ENCODE data around the gene ARMC2. TPM values are rescaled to one million over a fixed set of nuclear protein-coding genes. Genes with fewer than 3 reads are reported as not detected.

ARMC2 gene
- total RNA-seq, 1 donor from 2014 or later: 5.2 TPM

GRCh38 chr6:108988296-108988695 lies 140.1 kb downstream of the ARMC2 start:
- no peak for DNase-seq

GRCh38 chr6:108988765-108989164 lies 140.5 kb downstream of the ARMC2 start:
- no peak for DNase-seq

GRCh38 chr6:108989700-108990099 lies 141.5 kb downstream of the ARMC2 start:
- DNase-seq: no peak

GRCh38 chr6:108993876-108994275 lies 145.7 kb downstream of the ARMC2 start:
- no peak for DNase-seq

- no peak for DNase-seq
Observed at GRCh38 chr6:108995296-108995695, 147.1 kb downstream of the ARMC2 start.

GRCh38 chr6:108996208-108996607 lies 148.0 kb downstream of the ARMC2 start:
- DNase-seq: no peak

GRCh38 chr6:108998485-108998884 lies 150.3 kb downstream of the ARMC2 start:
- no peak for DNase-seq

- DNase-seq: no peak
Observed at GRCh38 chr6:108999428-108999827, 151.2 kb downstream of the ARMC2 start.

GRCh38 chr6:109000289-109000688 lies 152.1 kb downstream of the ARMC2 start:
- no peak for DNase-seq

- DNase-seq: no peak
Observed at GRCh38 chr6:109001291-109001894, 153.2 kb downstream of the ARMC2 start.

- DNase-seq: peak; percentile 72
Observed at GRCh38 chr6:109002051-109002697, 154.0 kb downstream of the ARMC2 start.

GRCh38 chr6:109002882-109003281 lies 154.7 kb downstream of the ARMC2 start:
- DNase-seq: no peak

GRCh38 chr6:109006818-109007217 lies 158.6 kb downstream of the ARMC2 start:
- DNase-seq: no peak

GRCh38 chr6:109007521-109007920 lies 159.3 kb downstream of the ARMC2 start:
- DNase-seq: no peak

- no peak for DNase-seq
Observed at GRCh38 chr6:109008054-109008453, 159.8 kb downstream of the ARMC2 start.

- DNase-seq: peak; percentile 69
Observed at GRCh38 chr6:109008537-109009235, 160.5 kb downstream of the ARMC2 start.

GRCh38 chr6:109009236-109009961 lies 161.2 kb downstream of the ARMC2 start:
- peak; percentile 78 for DNase-seq

- DNase-seq: no peak
Observed at GRCh38 chr6:109009962-109010704, 161.9 kb downstream of the ARMC2 start.

- no peak for DNase-seq
Observed at GRCh38 chr6:109010705-109011102, 162.5 kb downstream of the ARMC2 start.

GRCh38 chr6:109013656-109014305 lies 165.6 kb downstream of the ARMC2 start:
- no peak for DNase-seq

- no peak for DNase-seq
Observed at GRCh38 chr6:109014606-109015005, 166.4 kb downstream of the ARMC2 start.

GRCh38 chr6:109015176-109015575 lies 167.0 kb downstream of the ARMC2 start:
- no peak for DNase-seq
